Left colon (tissue), 2 donors: ENCODE measurements around the gene DOCK3. TPM values are rescaled to one million over a fixed set of nuclear protein-coding genes. Genes with fewer than 3 reads are reported as not detected.
"Not testable (repeated sequence)": the region's sequence is repeated elsewhere in the genome, so short reads cannot be mapped to it uniquely, and the experiment has no call there.

Source experiments
- ATAC-seq: fragments of 200-7000 bp; cut with Tn5 transposase; one replicate; pipeline ENCODE4 v1.9.1; 2020; ENCODE audit warnings: mild to moderate bottlenecking, moderate library complexity
- DNase-seq, 2 donors: peaks; one replicate each; pipeline ENCODE4 v3.0.0-alpha.2; 2020
- intact Hi-C, 2 donors: fragments of 100-400 bp; cut with DNase I in 1 of 2; cut with micrococcal nuclease in 1 of 2; formaldehyde crosslinking; loops; one replicate each; pipeline versions ENCODE4 v1.11.2 to v1.14.0; 2022; cut with DNase I, micrococcal nuclease
- total RNA-seq, 2 donors: library from RNA; stranded (reverse); fragmentation: NEBNext Ultra II Directional; extraction: Animal tissue kit (Norgen Biotek cat#: 25700); gene quantifications; one replicate each; pipeline ENCODE4 v1.2.1, GENCODE V29; 2021
- donor health status: DM: no; HTN: no; CAD: no.
- donor health status: DM: yes; HTN: yes; CAD: no.

DOCK3 gene
- total RNA-seq, 2 donors from 2014 or later: 0.09 to 0.34 TPM

DNA sequence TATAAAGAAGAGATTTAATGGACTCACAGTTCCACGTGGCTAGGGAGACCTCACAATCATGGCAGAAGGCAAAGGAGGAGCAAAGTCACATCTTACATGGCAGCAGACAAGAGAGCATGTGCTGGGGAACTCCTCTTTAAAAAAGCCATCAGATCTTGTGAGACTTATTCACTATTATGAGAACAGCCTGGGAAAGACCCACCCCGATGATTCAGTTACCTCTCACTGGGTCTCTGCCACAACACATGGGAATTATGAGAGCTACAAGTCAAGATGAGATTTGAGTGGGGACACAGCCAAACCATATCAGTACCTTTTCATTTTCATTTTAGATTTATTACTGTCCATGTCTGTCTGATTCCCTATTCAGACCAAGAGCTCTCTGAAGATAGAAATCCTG lies 258.2 kb downstream of the DOCK3 start:
- intact Hi-C loops, ATAC-seq, DNase-seq: not testable (repeated sequence)

DNA sequence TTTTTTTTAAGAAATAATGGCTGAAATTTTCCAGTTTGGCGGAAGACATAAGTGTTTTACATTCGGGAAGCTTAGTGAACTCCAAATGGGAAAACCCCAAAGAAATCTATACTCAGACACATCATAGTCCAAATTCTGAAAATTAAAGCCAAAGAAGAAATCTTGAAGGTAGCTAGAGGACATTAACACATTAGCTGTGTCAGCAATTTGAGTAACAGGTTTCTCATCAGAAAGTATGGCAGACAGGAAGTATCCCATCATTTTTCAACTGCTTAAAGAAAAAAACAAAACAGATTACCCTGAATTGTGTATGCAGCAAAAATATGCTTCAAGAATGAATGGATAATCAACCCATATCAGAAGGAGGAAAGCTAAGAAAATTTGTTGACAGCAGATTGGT lies 261.7 kb downstream of the DOCK3 start:
- ATAC-seq: no peak
- no peak for DNase-seq
- intact Hi-C loops: no loop called here

GRCh38 chr3:50947419-50947818 lies 272.7 kb downstream of the DOCK3 start:
- intact Hi-C loops: no loop called here
- ATAC-seq (no peak), DNase-seq (no peak)

- ATAC-seq (no peak), DNase-seq (no peak)
- intact Hi-C loops: no loop called here
Observed at GRCh38 chr3:50950591-50950990, 275.9 kb downstream of the DOCK3 start.

DNA sequence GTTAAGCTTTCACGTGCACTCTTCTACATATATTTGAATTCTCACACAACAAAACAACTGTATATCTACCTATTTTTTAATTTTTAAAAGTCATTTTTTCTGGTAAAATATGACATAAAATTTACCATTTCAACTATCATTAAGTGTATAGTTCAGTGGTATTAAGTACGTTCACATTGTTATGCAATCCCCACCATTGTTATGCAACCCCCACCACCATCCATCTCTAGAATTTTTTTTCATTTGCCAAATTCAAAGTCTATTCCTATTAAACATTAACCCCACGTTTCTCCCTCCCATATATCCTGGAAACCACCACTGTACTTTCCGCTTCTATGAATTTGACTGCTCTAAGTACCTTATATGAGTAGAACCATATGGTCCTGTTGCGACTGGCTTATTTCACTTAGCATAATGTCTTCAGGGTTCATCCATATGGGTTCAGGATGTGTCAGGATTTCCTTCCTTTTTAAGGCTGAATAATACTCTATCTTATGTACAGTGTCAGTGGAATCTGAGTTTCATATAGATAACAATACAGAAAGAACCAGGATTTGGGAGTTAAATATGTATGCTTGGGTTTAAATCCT lies 279.2 kb downstream of the DOCK3 start:
- ATAC-seq (no peak), DNase-seq (no peak)

DNA sequence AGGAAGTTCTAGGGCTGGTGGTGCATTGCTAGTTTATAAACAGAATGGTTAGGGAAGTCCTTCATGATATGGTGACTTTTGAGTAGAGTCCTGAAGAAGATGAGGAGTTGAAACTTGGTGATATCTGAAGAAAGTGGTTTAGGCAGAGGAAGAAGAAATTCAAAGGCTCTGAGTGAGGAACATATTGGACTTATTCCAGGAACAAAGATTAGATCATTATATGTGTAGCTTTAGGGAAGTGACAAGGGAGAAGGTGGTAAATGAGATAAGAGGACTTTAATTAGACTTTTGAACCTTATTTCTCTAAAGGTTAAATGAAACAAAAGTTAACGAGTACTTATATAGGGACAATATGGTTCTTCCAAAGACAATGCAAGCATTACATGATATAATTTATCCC lies 286.7 kb downstream of the DOCK3 start:
- ATAC-seq (no peak), DNase-seq (no peak)
- intact Hi-C loops: no loop called here

More for the DNA sequence above, 279.2 kb downstream of the DOCK3 start:
- intact Hi-C loops: no loop called here

GRCh38 chr3:50971487-50971924 lies 296.8 kb downstream of the DOCK3 start:
- intact Hi-C loops: no loop called here
- DNase-seq: peak in 1 of 2 donors; percentile 37
- ATAC-seq: peak; percentile 91

DNA sequence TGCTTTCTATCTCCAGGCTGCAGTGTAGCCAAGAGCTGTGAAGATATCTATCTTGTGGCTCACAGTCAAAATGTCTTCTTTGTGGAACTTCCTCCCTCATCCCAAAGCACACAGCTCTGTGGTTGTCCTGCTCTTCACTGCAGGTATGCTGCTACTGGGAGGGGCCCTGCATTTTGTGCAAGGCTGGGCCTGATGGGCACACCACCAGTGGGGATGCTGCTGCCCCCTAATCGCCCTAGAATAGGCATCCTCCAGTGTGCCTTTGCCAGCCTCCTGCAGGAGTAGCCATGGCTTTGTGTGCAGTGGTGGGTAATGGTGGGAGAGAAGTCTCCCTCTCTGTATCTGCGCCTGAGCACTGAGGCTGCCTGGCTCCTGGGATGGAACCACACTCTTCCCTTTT lies 297.3 kb downstream of the DOCK3 start:
- DNase-seq: no peak
- intact Hi-C loops: no loop called here
- no peak for ATAC-seq

DNA sequence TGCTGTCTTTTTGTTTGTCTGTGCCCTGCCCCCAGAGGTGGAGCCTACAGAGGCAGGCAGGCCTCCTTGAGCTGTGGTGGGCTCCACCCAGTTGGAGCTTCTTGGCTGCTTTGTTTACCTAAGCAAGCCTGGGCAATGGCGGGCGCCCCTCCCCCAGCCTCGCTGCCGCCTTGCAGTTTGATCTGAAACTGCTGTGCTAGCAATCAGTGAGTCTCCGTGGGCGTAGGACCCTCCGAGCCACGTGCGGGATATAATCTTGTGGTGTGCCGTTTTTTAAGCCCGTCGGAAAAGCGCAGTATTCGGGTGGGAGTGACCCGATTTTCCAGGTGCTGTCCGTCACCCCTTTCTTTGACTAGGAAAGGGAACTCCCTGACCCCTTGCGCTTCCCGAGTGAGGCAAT lies 303.9 kb downstream of the DOCK3 start:
- ATAC-seq, DNase-seq, intact Hi-C loops: not testable (repeated sequence)

DNA sequence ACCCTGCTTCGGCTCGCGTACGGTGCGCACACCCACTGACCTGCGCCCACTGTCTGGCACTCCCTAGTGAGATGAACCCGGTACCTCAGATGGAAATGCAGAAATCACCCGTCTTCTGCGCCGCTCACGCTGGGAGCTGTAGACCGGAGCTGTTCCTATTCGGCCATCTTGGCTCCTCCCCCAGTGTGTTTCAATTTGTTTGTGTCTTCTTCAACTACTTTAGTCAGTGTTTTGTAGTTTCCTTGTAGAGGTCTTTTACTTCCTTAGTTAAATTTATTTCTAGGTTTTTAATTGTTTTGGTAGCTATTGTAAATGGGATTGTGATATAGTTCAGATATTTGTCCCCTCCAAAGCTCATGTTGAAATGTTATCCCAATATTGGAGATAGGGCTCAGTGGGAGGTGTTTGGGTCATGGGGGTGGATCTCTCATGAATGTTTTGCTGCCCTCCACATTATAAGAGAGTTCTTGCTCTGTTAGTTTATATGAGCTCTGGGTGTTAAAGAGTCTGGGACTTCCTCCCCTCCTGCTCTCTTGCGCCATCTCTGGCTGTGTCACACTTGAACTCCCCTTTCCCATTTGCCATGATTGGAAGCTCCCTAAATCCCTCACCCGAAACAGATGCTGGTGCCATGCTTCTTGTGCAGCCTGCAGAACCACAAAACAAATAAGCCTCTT lies 304.4 kb downstream of the DOCK3 start:
- DNase-seq: no peak
- ATAC-seq: no peak
- intact Hi-C loops: no loop called here

DNA sequence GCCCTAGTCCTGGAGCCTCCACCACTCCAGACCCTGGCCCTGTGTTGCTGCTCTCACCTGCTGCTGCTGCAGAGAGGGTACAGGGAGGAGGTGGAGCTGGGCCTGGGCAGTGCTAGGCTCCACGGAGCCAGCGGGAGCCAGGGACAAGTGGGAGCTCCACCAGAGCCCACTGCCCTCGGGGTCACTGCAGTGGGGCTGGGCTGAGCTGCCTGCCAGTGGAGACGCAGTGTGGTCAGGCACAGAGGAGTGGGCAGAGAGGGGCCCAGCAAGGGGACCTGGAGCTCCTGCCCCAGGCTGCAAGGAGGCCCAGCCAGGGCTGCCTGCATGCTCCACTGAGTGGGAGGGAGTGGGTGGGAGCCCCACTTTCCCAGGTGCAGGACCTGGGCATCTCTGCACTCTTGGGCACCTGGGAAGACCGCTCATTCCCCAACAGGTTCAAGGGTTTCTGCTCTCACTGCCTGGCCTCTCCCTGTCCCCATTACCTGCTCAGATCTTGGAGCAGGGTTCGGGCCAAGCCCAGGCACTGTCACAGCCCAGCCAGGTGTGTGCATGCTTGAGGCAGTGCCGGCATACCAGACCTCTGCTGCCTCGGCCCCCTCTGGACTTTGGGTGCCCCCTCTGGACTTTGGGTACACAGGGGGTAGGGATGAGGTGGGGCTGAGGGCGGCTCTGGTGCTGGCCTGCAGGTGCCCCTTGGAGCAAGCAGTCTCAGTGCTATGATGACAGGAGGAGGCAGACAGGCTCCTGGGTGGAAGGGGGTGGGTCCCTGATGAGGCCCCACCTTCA lies 308.0 kb downstream of the DOCK3 start:
- no peak for DNase-seq
- ATAC-seq: no peak
- intact Hi-C loops: no loop called here

GRCh38 chr3:50983887-50984286 lies 309.2 kb downstream of the DOCK3 start:
- intact Hi-C loops: no loop called here
- ATAC-seq (no peak), DNase-seq (no peak)

GRCh38 chr3:50985893-50986292 lies 311.2 kb downstream of the DOCK3 start:
- intact Hi-C loops: no loop called here
- ATAC-seq (no peak), DNase-seq (no peak)

GRCh38 chr3:50986726-50987125 lies 312.0 kb downstream of the DOCK3 start:
- no peak for ATAC-seq
- intact Hi-C loops: no loop called here
- DNase-seq: no peak

- ATAC-seq (peak; percentile 66), DNase-seq (no peak)
- intact Hi-C loops: no loop called here
Observed at GRCh38 chr3:50994537-50994936, 319.8 kb downstream of the DOCK3 start.

- ATAC-seq (peak; percentile 94), DNase-seq (no peak)
- intact Hi-C loops: no loop called here
Observed at GRCh38 chr3:50995085-50995824, 320.5 kb downstream of the DOCK3 start.

GRCh38 chr3:51002495-51002894 lies 327.8 kb downstream of the DOCK3 start:
- no peak for ATAC-seq
- DNase-seq: no peak
- intact Hi-C loops: no loop called here

- intact Hi-C loops: no loop called here
- ATAC-seq (no peak), DNase-seq (no peak)
Observed at GRCh38 chr3:51004235-51004634, 329.5 kb downstream of the DOCK3 start.

DNA sequence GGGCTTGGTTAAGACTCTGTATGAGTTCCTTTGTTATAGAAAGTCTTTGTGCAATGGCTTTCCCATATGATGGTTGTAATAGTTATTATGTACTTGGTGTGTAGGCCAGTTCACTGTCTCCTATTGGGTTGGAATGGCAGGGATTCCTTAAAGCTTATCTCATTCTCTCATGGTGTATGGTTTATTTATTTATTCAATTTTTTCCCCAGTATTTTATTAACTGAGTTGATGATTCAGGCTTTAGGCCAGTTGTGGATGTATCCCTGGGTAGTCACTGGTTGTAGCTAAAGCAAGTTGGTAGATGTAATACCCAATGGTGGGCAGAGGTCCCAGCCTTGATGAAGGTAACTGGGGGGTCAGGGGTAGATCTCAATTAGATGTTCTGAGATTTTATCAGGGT lies 349.4 kb downstream of the DOCK3 start:
- ATAC-seq (no peak), DNase-seq (no peak)
- intact Hi-C loops: no loop called here
